Limb (tissue), 2 donors: ENCODE data around the gene GPD1L.
"Not testable (repeated sequence)": the region's sequence is repeated elsewhere in the genome, so short reads cannot be mapped to it uniquely, and the experiment has no call there.

Experiments used
- DNase-seq, 2 donors: peaks; one replicate each; pipeline ENCODE4 v3.0.0-alpha.2; 2016; ENCODE audit errors: extremely low spot score in 2 of 2

GPD1L gene

DNA sequence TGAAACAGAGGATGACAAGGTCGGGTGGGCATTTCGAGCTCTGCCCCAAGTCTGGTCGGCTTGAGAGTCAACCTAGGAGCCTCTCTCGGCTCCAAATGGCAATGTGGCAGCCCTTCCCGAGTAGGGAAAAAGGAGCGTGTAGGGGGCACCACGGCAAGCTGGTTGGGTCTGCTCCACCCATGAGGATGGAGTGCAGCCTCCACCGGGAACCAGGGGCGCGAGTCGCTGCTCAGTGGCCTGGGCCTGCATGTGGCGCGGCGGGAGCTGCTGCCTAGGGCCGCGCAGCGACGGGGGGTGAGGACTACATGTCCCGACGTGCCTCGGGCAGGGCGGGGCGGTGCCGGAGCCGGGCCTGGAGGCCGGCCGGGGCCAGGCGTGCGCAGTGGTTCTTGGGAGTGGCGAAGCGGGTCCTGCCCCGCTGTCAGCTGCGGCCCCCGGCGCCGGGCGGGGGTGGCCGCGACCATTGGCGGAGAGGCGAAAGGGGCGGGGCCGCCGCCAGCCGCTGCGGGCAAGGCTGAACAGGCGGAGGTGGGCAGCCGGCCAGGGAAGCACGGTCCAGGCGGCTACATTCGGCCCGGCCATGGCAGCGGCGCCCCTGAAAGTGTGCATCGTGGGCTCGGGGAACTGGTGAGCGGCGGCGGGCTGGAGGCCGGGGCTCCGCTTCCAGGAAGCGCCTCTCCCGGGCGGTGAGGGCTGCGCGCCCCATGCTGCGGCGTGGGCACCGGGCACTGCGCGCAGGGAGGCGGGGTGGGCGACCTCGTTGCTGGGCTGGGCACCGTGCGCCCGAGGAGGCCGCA is at the start of gene GPD1L:
Gene GPD1L (plus strand): TSS at position 489 of the 797 bp plus-strand sequence. CDS start 92 bp downstream, at position 581.
- DNase-seq, result peak; percentile 95

DNA sequence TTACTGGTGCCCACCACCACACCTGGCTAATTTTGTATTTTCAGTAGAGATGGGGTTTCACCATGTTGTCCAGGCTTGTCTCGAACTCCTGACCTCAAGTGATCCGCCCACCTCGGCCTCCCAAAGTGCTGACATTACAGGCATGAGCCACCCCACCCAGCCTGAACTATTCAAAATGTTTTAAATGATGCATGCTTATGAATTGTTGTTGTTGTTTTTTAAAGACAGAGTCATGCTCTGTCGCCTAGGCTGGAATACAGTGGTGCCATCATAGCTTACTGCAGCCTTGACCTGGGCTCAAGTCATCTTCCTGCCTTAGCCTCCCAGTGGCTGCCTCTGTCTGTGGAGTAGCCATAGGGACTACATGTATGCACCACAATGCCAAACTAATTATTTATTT is 48.0 kb upstream of the GPD1L start:
- not testable (repeated sequence) for DNase-seq

DNA sequence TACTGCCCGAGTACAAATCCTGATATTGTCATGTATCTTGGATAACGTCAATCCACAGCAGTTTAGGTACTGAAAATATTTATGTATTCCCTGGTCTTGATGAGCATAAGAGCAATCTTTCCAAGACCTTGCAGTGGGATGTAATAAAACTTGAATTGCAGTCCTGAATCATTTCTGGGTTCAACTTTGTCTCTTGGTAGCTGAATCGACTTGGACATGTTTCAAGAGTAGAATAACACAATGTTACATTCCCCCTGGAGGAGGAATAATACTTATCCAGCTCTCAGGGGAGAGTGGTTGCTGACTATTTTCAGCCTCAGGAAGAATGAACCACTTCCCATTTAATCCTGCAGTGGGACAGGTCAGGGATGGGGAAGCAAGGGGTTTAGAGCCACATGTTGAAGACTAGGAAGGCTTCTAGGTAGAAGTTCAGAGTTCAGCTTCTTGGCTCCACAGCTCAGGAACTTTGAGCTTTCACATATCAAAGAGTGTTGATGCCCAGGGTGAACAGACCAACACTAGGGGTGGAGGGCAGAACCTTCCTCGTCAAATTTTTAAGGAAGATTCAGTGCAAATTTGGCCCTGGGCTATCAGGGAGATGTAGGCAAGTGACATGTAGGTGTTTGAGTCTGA is 43.4 kb upstream of the GPD1L start:
- DNase-seq, result no peak

DNA sequence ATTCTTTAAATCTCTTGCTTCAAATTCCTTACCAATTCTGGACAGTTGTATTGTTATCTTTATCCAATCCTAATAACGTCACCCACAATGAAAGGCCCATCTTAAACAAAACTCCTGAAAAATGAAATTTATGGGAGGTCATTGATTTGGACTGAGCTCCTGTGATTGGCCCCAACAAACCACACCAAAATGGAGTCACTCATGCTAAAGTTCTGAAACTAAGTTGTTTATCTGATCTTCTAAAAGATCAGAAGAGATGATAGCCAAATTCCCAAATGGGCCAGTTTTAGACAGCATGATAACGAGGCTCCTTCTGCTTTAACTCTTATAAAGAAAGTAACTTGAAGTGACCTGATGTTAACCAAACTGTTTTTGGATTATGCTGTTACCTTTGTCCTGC is 39.7 kb upstream of the GPD1L start:
- DNase-seq, result no peak

DNA sequence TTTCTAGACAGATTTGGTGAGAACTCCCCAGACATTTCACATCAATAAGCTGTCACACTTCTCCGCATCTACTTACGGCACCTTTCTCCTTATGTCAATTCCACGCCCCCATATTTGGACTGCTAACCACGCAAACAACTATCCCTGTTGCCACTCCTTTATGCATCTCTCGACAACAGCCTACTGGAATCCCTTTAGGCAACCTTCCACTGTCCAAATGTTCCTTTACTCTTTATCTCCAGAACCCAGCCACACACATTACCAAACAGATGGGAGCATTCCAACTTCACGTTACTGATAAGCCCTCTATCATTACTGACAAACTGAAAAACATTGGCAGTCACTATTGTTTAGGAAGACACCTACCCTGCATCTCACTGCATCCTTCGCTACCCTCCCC is 32.2 kb upstream of the GPD1L start:
- DNase-seq, result not testable (repeated sequence)

DNA sequence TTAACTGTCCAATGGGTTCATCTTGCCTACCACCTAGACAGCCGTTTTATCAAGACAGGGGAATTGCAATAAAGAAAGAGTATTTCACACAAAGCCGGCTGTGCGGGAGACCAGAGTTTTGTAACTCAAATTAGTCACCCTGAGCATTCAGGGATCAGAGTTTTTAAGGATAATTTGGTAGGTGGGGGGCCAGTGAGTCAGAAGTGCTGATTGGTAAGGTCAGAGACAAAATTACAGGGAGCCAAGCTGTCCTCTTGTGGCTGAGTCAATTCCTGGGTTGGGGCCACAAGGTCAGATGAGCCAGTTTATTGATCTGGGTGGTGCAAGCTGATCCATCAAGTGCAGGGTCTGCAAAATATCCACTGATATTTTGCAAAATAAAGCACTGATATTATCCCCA is 29.9 kb upstream of the GPD1L start:
- DNase-seq, result no peak

DNA sequence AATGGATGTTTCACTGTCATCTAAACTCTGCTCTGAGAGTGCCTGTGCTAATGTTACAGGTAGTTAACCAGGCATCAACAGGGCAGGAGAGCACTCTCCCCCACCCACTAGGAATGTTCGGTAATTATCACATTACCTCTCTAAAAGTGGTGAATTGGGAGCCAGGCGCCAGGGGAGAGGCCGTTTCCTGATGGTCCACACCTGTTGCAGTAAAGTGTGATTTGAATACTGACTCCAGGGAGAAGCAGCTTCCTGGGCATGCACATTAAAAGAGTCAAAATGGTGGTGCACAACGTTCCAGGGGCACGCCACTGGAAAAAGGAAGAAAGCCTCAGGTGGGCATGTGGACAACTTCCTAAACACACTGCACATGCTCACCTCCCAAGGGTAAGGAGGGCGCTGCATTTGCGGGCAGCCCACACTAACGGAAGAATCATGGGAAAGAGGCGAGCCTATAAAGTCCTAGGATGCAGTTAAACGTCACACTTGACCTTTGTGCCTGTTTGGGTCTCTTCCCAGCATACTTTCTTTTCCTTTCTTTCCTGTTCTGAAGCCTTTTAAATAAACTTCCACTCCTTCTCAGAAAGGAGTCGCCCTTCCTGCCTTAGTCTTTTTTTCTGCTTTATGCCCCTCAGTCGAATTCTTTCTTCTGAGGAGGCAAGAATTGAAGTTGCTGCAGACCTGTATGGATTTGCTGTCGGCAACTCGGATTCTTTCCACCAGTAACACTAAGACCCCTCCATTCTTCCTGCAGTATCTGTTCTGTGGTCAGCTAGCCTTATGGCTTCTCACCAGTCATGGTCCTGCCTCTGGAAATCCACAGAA is 28.9 kb upstream of the GPD1L start:
- DNase-seq, result no peak

DNA sequence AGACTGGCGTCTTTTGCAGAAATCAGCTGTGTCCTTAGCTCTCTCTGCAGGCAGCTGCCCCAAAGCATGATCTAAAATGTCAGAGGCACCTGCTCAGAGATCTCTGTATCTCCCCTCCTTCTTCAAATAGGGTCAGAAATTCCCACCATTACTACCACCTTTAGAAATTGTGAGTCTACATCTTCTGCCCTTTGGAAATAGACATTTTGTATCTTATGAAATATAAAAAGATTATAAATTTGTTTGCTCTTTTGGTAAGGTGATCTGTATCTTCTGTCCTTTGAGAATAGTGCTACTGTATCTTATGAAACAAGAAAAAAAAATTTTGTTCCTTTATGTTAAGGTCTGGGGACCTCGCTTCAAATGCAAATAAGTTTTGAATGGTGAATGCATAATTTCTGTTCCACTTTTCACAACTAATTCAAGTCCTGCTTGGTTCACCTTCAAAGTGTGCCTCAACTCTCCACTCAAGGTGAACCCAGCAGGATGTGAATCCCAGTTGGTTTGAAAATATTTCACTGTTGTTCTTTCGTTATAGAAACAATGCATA is 28.3 kb upstream of the GPD1L start:
- DNase-seq, result no peak

DNA sequence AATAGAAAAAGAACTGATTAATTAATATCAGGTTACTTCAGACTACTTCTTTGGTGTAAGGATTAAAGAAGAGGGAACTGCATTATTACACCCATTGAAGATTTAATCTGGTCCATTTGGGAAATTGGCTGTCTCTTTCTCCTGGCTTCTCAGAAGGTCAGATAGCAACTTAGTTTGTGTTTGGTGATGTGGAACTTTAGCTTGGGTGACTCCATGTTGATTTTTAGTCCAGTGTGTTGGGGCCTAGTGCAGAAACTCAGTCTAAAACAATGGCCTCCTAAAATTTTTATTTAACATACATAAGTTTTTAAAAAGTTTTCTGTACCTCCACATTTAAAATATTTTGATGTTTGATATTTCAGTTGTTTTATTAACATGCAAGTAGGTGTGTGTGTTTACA is 27.6 kb upstream of the GPD1L start:
- DNase-seq, result no peak

DNA sequence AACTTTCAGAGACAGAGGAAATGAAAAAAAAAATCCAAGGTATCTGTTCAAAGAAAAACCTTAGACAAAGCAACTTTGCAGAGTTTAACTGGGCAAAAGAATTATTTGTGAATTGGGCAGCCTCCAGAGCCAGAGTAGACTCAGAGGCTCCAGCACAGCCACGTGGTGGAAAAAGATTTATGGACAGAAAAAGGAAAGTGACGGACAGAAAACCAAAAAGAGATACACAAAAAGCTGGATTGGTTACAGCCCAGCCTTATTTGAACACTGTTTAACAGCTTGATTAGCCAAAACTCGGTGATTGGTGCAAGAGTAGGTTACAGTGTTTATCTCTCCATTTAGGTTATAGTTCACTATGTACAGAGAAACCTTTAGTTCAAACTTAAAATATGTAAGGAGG is 23.7 kb upstream of the GPD1L start:
- DNase-seq, result no peak

DNA sequence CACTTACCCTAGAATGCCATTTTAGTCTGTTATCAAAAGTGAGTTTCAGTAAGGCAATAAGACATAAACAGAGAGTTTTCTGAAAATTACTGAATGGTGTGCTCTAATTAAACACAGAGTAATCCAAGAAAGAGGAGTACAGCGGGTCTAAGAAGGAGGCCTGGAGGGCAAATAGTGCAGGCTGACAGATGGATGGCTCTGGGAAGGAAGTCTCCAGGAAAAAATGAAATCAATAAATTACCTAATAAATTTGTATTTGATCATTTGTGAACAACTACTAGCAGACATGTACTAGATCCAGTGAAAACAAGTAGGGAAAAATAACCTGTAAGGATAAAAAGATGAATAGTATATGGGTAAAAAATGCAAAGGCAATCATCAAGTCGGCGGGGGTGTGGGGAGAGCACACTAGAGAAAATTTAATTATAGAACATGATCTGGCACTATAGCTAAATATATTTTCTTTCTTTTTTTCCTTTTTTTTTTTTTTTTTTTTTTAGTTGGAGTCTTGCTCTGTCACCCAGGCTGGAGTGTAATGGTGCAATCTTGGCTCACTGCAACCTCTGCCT is 22.6 kb upstream of the GPD1L start:
- no peak for DNase-seq

DNA sequence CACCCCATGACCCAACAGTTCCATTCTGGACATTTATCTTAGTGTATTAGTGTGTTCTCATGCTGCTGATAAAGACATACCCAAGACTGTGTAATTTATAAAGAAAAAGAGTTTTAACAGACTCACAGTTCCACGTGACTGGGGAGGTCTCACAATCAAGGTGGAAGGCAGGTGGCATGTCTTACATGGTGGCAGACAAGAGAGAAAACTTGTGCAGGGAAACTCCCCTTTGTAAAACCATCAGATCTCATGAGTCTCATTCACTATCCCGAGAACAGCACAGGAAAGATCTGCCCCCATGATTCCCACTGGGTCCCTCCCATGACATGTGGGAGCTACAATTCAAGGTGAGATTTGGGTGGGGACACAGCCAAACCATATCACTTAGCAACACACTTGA is 21.6 kb upstream of the GPD1L start:
- DNase-seq, result no peak

DNA sequence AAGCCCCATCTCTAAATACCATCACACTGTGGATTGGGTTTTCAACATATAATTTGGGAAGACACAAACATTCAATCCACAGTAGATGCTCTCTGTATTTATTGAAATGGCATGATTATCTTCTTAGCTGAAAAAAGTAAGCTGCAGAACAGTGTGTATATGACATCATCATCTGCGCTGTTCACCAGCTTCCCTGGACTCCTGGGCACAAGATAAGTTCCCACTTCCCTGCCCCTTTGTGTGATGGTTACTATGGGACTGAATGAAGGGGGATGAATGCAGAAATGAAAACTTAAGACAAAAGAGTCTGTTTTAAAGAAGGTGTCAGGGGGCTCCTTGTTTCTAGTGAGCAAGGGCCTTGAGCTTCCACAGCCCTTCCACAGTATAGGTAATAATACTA is 20.0 kb upstream of the GPD1L start:
- no peak for DNase-seq

DNA sequence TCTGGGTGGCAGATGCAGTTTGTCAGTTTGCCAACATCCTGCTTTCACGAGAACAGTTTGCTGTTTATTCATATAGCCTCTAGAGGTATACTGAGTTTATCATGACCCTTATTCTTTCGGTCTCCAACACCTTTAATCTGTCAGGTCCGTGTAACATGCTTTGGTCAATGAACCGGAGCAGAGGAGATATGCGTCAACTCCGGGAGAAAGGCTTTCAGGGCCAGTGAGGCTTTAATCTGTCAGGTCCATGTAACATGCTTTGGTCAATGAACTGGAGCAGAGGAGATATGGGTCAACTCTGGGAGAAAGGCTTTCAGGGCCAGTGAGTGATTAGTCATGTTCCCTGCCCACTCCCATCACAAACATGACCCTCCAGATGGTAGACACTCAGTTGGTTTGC is 16.9 kb upstream of the GPD1L start:
- no peak for DNase-seq

DNA sequence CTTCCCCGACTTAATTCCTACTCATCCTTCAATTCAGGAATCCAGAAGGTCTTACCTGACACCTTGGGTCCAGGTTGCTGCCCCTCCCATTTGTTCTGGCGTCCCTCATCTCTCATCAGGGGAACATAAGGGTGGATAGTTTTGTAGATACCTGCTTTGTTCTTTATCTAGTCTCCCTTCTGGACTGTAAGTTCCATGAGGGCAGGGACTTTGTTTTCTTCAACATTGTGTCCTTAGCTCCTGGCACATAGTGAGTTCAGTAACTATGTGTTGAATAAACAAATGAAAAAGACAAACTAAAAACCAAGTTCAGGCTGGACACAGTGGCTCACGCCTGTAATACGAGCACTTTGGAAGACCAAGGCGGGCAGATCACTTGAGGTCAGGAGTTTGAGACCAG is 13.2 kb upstream of the GPD1L start:
- DNase-seq, result no peak

DNA sequence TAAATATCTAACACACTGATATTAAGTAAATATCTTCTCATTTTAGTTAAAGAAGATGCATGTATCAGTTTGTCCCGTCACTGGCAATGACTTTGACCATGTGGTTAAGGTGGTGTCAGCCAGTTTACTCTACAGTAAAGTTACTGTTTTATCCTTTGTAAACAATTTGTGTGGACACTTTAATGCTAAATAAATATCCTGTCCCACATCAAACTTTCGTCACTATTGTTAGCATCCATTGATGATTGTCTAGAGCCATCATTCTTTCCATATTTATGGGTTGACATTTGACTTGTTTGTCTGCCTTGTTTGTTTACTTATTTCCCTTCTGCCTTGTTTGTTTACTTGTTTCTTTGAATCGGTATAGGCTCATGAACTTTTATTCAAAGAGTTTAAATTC is 11.0 kb upstream of the GPD1L start:
- no peak for DNase-seq

DNA sequence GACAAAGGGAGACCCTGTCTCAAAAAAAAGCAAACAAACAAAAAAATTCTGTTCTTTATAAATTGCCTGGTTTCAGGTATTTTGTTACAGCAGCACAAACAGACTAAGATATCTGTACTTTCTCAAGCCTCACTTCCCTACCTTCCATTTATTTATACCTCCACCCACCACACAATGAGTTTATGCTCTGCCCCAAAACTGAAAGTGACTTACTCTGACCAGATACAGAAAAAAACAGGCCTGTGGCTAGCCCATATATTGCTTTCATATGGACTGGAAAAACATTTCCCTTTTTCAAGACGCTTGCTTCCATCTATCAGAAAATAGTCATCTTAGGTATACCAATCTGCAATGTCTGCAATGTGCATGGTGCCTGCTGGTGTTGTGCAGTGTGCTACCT is 8.7 kb upstream of the GPD1L start:
- no peak for DNase-seq

DNA sequence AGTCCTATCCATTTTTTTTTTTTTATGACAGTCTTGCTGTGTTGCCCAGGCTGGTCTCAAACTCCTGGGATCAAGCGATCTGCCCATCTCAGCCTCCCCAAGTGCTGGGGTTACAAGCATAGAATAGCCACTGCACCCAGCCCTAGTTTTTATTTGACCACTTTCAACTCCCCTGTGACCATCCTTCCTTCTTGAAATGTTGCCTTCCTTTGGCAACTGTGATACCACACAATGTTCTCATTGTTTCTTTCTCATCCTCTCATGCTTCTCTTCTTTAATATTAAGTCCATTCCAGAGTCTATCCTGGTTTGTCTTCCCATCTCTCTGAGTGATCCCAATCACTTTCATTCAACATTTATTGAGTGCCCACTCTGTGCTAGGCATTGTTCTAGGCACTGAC is 7.9 kb upstream of the GPD1L start:
- DNase-seq, result no peak

DNA sequence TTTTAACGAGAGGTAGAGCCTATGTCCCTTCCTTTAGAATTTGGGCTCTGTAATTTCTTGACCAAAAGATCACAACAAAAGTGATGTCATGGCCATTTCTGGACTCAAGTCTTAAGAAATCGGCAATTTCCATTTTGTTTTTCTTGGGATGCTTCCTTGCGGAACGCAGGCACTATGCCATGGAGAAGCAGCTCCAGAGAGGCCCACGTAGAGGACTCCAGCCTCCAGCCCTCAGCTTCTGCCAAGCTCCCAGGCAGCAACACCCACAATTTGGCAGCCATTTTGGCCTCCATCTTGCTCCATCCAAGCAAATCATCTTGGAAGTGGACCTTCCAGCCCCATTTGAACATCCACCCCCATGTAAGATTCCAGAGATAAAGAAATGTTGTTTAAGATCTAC is 6.0 kb upstream of the GPD1L start:
- DNase-seq, result no peak

DNA sequence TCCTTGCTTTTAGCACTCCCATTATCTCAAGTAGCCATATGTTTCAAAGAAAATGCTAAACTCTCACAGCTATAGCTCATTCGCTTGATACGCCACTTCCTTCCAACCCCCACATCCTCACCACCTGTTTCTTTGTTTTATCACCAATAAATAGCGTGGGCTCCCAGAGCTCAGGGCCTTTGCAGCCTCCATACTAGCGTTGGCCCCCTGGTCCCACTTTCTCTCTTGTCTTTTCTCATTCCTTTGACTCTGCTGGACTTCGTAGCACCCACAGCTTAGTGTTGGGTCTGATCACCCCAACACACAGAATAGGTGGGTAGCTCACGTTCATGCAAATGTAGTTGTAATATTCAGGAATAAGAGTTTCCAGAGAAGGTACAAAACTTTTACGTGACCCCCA is 4.1 kb upstream of the GPD1L start:
- no peak for DNase-seq

DNA sequence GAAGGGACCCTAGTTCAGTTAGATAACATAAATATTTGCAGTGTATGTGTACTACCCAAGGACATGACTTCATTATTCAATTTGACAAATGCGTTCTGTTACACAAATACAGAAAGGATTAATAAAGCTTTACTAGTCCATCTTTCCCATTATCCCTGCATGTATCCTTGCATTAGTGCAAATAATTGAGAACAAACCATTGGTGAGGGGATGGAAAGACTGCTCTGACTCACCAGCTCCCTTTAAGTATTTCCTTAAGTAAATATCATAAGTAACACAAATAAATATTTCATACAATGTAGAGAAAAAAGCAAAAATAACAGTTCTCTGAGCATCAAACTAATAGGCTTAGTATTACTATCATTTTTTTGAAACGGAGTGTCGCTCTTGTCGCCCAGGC is 1.9 kb upstream of the GPD1L start:
- DNase-seq, result no peak
